ENCODE data around the gene CBY2. TPM values are rescaled to one million over a fixed set of nuclear protein-coding genes. Genes with fewer than 3 reads are reported as not detected.

CBY2 gene
- total RNA-seq, 2 experiments from 2014 or later: not detected

GRCh38 chr13:45682494-45683008 is 19.6 kb upstream of the CBY2 start:
- POLR2A ChIA-PET: no interaction called here
- Mint-ChIP-seq H3K27ac (no peak overlapping the region), H3K9me3 (no peaks in the 10 kb centered on the region), H3K4me3 (no peak overlapping the region), H3K27me3 (no peaks in the 10 kb centered on the region), H3K4me1 (no peaks in the 10 kb centered on the region), H3K36me3 (ENCODE audit: low read depth) (no peaks in the 10 kb centered on the region)
- CTCF ChIA-PET: interaction anchor here (0.6 to 2.2 kb wide), 2 partner anchors 10 to 100 kb away, joined by 3 to 7 read pairs; no protein-coding TSS in a partner anchor
- DNase-seq: no peak

GRCh38 chr13:45683701-45684100 is 18.4 kb upstream of the CBY2 start:
- ChIA-PET CTCF (interaction anchor here (2.2 kb wide), 1 partner anchor 9 kb away, joined by 7 read pairs; no protein-coding TSS in a partner anchor), POLR2A (interaction anchor here (0.6 kb wide), 1 partner anchor 71 kb away, joined by 3 read pairs; no protein-coding TSS in a partner anchor)
- no peak overlapping the region for H3K27ac Mint-ChIP-seq
- H3K27me3 Mint-ChIP-seq: no peaks in the 10 kb centered on the region
- H3K4me3 Mint-ChIP-seq: no peak overlapping the region
- H3K36me3 Mint-ChIP-seq (ENCODE audit: low read depth): no peaks in the 10 kb centered on the region
- DNase-seq: no peak
- H3K4me1 Mint-ChIP-seq: no peaks in the 10 kb centered on the region
- H3K9me3 Mint-ChIP-seq: no peaks in the 10 kb centered on the region

GRCh38 chr13:45688577-45688976 is 13.5 kb upstream of the CBY2 start:
- ChIA-PET POLR2A (no interaction called here), CTCF (interaction anchor here (0.7 to 1.4 kb wide), 3 partner anchors 18 to 75 kb away, joined by 3 read pairs; no protein-coding TSS in a partner anchor)
- H3K27me3 Mint-ChIP-seq: no peaks in the 10 kb centered on the region
- no peaks in the 10 kb centered on the region for H3K36me3 Mint-ChIP-seq (ENCODE audit: low read depth)
- no peak overlapping the region for H3K27ac Mint-ChIP-seq
- no peaks in the 10 kb centered on the region for H3K4me1 Mint-ChIP-seq
- no peak for DNase-seq
- no peaks in the 10 kb centered on the region for H3K9me3 Mint-ChIP-seq
- H3K4me3 Mint-ChIP-seq: no peak overlapping the region

- no peak overlapping the region for H3K4me3 Mint-ChIP-seq
- H3K27me3 Mint-ChIP-seq: no peaks in the 10 kb centered on the region
- ChIA-PET CTCF (interaction anchor here (0.5 to 0.6 kb wide), 2 partner anchors 21 to 104 kb away, joined by 3 read pairs; no protein-coding TSS in a partner anchor), POLR2A (no interaction called here)
- no peaks in the 10 kb centered on the region for H3K36me3 Mint-ChIP-seq (ENCODE audit: low read depth)
- no peak overlapping the region for H3K27ac Mint-ChIP-seq
- no peak for DNase-seq
- H3K9me3 Mint-ChIP-seq: no peaks in the 10 kb centered on the region
- H3K4me1 Mint-ChIP-seq: peaks cover 7% of the 10 kb centered on the region
Measured at GRCh38 chr13:45690636-45691035, 11.5 kb upstream of the CBY2 start.

GRCh38 chr13:45691251-45691650 is 10.9 kb upstream of the CBY2 start:
- ChIA-PET CTCF (interaction anchor here (0.5 kb wide), 1 partner anchor 104 kb away, joined by 3 read pairs; no protein-coding TSS in a partner anchor), POLR2A (no interaction called here)
- Mint-ChIP-seq H3K9me3 (no peaks in the 10 kb centered on the region), H3K36me3 (ENCODE audit: low read depth) (no peaks in the 10 kb centered on the region), H3K4me1 (peaks cover 9% of the 10 kb centered on the region), H3K27me3 (no peaks in the 10 kb centered on the region), H3K4me3 (no peak overlapping the region), H3K27ac (no peak overlapping the region)
- DNase-seq: no peak

- no peak for DNase-seq
- ChIA-PET CTCF (no interaction called here), POLR2A (no interaction called here)
- no peaks in the 10 kb centered on the region for H3K36me3 Mint-ChIP-seq (ENCODE audit: low read depth)
- H3K27me3 Mint-ChIP-seq: no peaks in the 10 kb centered on the region
- H3K4me3 Mint-ChIP-seq: no peak overlapping the region
- no peaks in the 10 kb centered on the region for H3K9me3 Mint-ChIP-seq
- H3K27ac Mint-ChIP-seq: no peak overlapping the region
- peaks cover 10% of the 10 kb centered on the region for H3K4me1 Mint-ChIP-seq
Measured at GRCh38 chr13:45691667-45692066, 10.5 kb upstream of the CBY2 start.

- DNase-seq: no peak
- POLR2A ChIA-PET: no interaction called here
- CTCF ChIA-PET: interaction anchor here (1.8 kb wide), 1 partner anchor 84 kb away, joined by 4 read pairs; no protein-coding TSS in a partner anchor
- H3K27me3 Mint-ChIP-seq: no peaks in the 10 kb centered on the region
- peak overlapping the region; percentile 48 for H3K27ac Mint-ChIP-seq
- H3K4me3 Mint-ChIP-seq: no peak overlapping the region
- peaks cover 10% of the 10 kb centered on the region for H3K4me1 Mint-ChIP-seq
- no peaks in the 10 kb centered on the region for H3K9me3 Mint-ChIP-seq
- no peaks in the 10 kb centered on the region for H3K36me3 Mint-ChIP-seq (ENCODE audit: low read depth)
Measured at GRCh38 chr13:45695198-45695730, 6.9 kb upstream of the CBY2 start.

- H3K27me3 Mint-ChIP-seq: no peaks in the 10 kb centered on the region
- POLR2A ChIA-PET: no interaction called here
- no peak for DNase-seq
- no peaks in the 10 kb centered on the region for H3K9me3 Mint-ChIP-seq
- peaks cover 16% of the 10 kb centered on the region for H3K4me1 Mint-ChIP-seq
- CTCF ChIA-PET: no interaction called here
- H3K4me3 Mint-ChIP-seq: no peak overlapping the region
- no peaks in the 10 kb centered on the region for H3K36me3 Mint-ChIP-seq (ENCODE audit: low read depth)
- H3K27ac Mint-ChIP-seq: no peak overlapping the region
Measured at GRCh38 chr13:45696610-45697226, 5.4 kb upstream of the CBY2 start.

GRCh38 chr13:45700971-45701900 is 884 bp upstream of the CBY2 start:
- H3K4me3 Mint-ChIP-seq: no peak overlapping the region
- no peak for DNase-seq
- H3K36me3 Mint-ChIP-seq (ENCODE audit: low read depth): no peaks in the 10 kb centered on the region

GRCh38 chr13:45702869-45703391 is 810 bp downstream of the CBY2 start:
- Mint-ChIP-seq H3K27me3 (no peaks in the 10 kb centered on the region), H3K36me3 (ENCODE audit: low read depth) (no peaks in the 10 kb centered on the region), H3K4me3 (no peak overlapping the region), H3K9me3 (no peaks in the 10 kb centered on the region), H3K4me1 (peaks cover 5% of the 10 kb centered on the region), H3K27ac (no peak overlapping the region)
- CTCF ChIA-PET: no interaction called here
- POLR2A ChIA-PET: no interaction called here
- no peak for DNase-seq

More at GRCh38 chr13:45700971-45701900, 884 bp upstream of the CBY2 start:
- Mint-ChIP-seq H3K9me3 (no peaks in the 10 kb centered on the region), H3K27ac (no peak overlapping the region), H3K27me3 (no peaks in the 10 kb centered on the region), H3K4me1 (peaks cover 7% of the 10 kb centered on the region)
- POLR2A ChIA-PET: no interaction called here
- CTCF ChIA-PET: interaction anchor here (1.7 kb wide), 1 partner anchor 32 kb away, joined by 5 read pairs; no protein-coding TSS in a partner anchor

GRCh38 chr13:45704211-45704739 is 2.2 kb downstream of the CBY2 start:
- Mint-ChIP-seq H3K27me3 (no peaks in the 10 kb centered on the region), H3K4me1 (peaks cover 5% of the 10 kb centered on the region), H3K9me3 (no peaks in the 10 kb centered on the region), H3K36me3 (ENCODE audit: low read depth) (no peaks in the 10 kb centered on the region), H3K27ac (no peak overlapping the region), H3K4me3 (no peak overlapping the region)
- ChIA-PET POLR2A (no interaction called here), CTCF (no interaction called here)
- no peak for DNase-seq

GRCh38 chr13:45704854-45705695 is 3.0 kb downstream of the CBY2 start:
- H3K4me1 Mint-ChIP-seq: peaks cover 5% of the 10 kb centered on the region
- CTCF ChIA-PET: no interaction called here
- no peak for DNase-seq
- no peaks in the 10 kb centered on the region for H3K36me3 Mint-ChIP-seq (ENCODE audit: low read depth)
- H3K4me3 Mint-ChIP-seq: no peak overlapping the region
- H3K27me3 Mint-ChIP-seq: no peaks in the 10 kb centered on the region
- POLR2A ChIA-PET: no interaction called here
- no peak overlapping the region for H3K27ac Mint-ChIP-seq
- no peaks in the 10 kb centered on the region for H3K9me3 Mint-ChIP-seq
